HepG2 (cell line): ENCODE measurements around the gene RASSF7. TPM values are rescaled to one million over a fixed set of nuclear protein-coding genes. Genes with fewer than 3 reads are reported as not detected.

Experiments
- AHR ChIP-seq: IDR thresholded peaks from 2 replicates; pipeline ENCODE4 v1.6.1; 2018; ENCODE audit warnings: missing genetic modification reagents, missing compliant biosample characterization
- ATF7 ChIP-seq, 2 experiments: fragments of 450-650 bp in 1 of 2; sonication (generic) in 1 of 2; formaldehyde crosslinking in 1 of 2; IDR thresholded peaks; 2 replicates each; pipeline versions ENCODE4 v1.4.0 to v1.6.1; 2016 to 2020; ENCODE audit warnings: antibody characterized with exemption in 1 of 2, mild to moderate bottlenecking in 1 of 2, missing genetic modification reagents in 1 of 2
- DMAP1 ChIP-seq: IDR thresholded peaks from 2 replicates; pipeline ENCODE4 v1.6.1; 2016
- DR1 ChIP-seq: sonication (generic); formaldehyde crosslinking; IDR thresholded peaks from 2 replicates; pipeline ENCODE4 v1.8.0; 2021; ENCODE audit warnings: mild to moderate bottlenecking, missing genetic modification reagents, inconsistent platforms
- HDAC1 ChIP-seq: sonication (generic); formaldehyde crosslinking; IDR thresholded peaks from 2 replicates; pipeline ENCODE4 v1.5.1; 2020; ENCODE audit warnings: mild to moderate bottlenecking, missing genetic modification reagents
- HNRNPLL ChIP-seq: fragments of 200-400 bp; formaldehyde crosslinking; IDR thresholded peaks from 2 replicates; pipeline ENCODE4 v1.6.1; 2017; ENCODE audit warnings: mild to moderate bottlenecking, low read depth, low read length; ENCODE audit not compliant: poor library complexity, severe bottlenecking
- KLF6 ChIP-seq: IDR thresholded peaks from 2 replicates; pipeline ENCODE4 v1.8.0; 2016; ENCODE audit warnings: missing biosample characterization, missing genetic modification reagents
- MYNN ChIP-seq: sonication (generic); formaldehyde crosslinking; IDR thresholded peaks from 2 replicates; pipeline ENCODE4 v1.4.0; 2020; ENCODE audit warnings: mild to moderate bottlenecking, low read depth, missing genetic modification reagents
- PHB2 ChIP-seq: fragments of 450-650 bp; IDR thresholded peaks from 2 replicates; pipeline ENCODE4 v1.6.1; 2018; ENCODE audit not compliant: partially characterized antibody
- RCOR2 ChIP-seq: IDR thresholded peaks from 2 replicates; pipeline ENCODE4 v1.6.1; 2016; ENCODE audit warnings: missing biosample characterization, missing genetic modification reagents
- RELA ChIP-seq: sonication (generic); formaldehyde crosslinking; IDR thresholded peaks from 2 replicates; pipeline ENCODE4 v1.4.0; 2020; ENCODE audit warnings: missing genetic modification reagents
- RFXANK ChIP-seq: IDR thresholded peaks from 2 replicates; pipeline ENCODE4 v1.6.1; 2016
- SETDB1 ChIP-seq: sonication (generic); formaldehyde crosslinking; IDR thresholded peaks from 2 replicates; pipeline ENCODE4 v1.5.1; 2020; ENCODE audit warnings: missing genetic modification reagents, mild to moderate bottlenecking, borderline replicate concordance
- SP140L ChIP-seq: sonication (generic); formaldehyde crosslinking; IDR thresholded peaks from 2 replicates; pipeline ENCODE4 v1.4.0; 2020; ENCODE audit warnings: missing genetic modification reagents, borderline replicate concordance
- TSC22D2 ChIP-seq: sonication (generic); formaldehyde crosslinking; IDR thresholded peaks from 2 replicates; pipeline ENCODE4 v1.5.1; 2020; ENCODE audit warnings: missing genetic modification reagents, mild to moderate bottlenecking, borderline replicate concordance
- YEATS4 ChIP-seq: sonication (generic); formaldehyde crosslinking; IDR thresholded peaks from 2 replicates; pipeline ENCODE4 v1.4.0; 2020; ENCODE audit warnings: missing genetic modification reagents, borderline replicate concordance
- ZIK1 ChIP-seq: sonication (generic); formaldehyde crosslinking; IDR thresholded peaks from 2 replicates; pipeline ENCODE4 v1.5.0; 2020; ENCODE audit warnings: mild to moderate bottlenecking, low read depth, missing genetic modification reagents, borderline replicate concordance
- ZNF484 ChIP-seq: sonication (generic); formaldehyde crosslinking; IDR thresholded peaks from 2 replicates; pipeline ENCODE4 v1.5.1; 2020; ENCODE audit warnings: mild to moderate bottlenecking, low read depth, missing genetic modification reagents, borderline replicate concordance
- ZNF510 ChIP-seq: sonication (generic); formaldehyde crosslinking; IDR thresholded peaks from 2 replicates; pipeline ENCODE4 v1.4.0; 2020; ENCODE audit warnings: low read depth, mild to moderate bottlenecking, missing genetic modification reagents
- ZNF576 ChIP-seq: sonication (generic); formaldehyde crosslinking; IDR thresholded peaks from 2 replicates; pipeline ENCODE4 v1.4.0; 2020; ENCODE audit warnings: mild to moderate bottlenecking, missing genetic modification reagents
- ZNF710 ChIP-seq: sonication (generic); formaldehyde crosslinking; IDR thresholded peaks from 2 replicates; pipeline ENCODE4 v1.5.0; 2020; ENCODE audit warnings: mild to moderate bottlenecking, missing genetic modification reagents, borderline replicate concordance
- polyA plus RNA-seq, 8 experiments: library from polyadenylated mRNA; depleted of rRNA in 3 of 8; stranded (reverse) in 7 of 8; unstranded in 1 of 8; fragments of >200 nt; fragmentation: Illumina TruSeq in 4 of 8; extraction: Trizol in 4 of 8; gene quantifications; 2 replicates each; pipeline versions ENCODE4 v1.2.1 to v1.2.3, GENCODE V29; 2011 to 2016; ENCODE audit warnings: low read depth in 4 of 8, missing spikeins in 1 of 8, mixed read lengths in 1 of 8; ENCODE audit not compliant: insufficient read depth in 1 of 8
- total RNA-seq, 5 experiments: library from RNA; depleted of rRNA; stranded (reverse); fragments of >200 nt; fragmentation: Illumina TruSeq; extraction: Trizol; gene quantifications; 2 replicates each; pipeline ENCODE4 v1.2.3, GENCODE V29; 2016; ENCODE audit warnings: low read depth in 1 of 5
- TF ChIP-seq, protein P1 (sequence below): sonication (generic); formaldehyde crosslinking; IDR thresholded peaks from 2 replicates; pipeline ENCODE4 v1.4.0; 2020; ENCODE audit warnings: low read depth, missing genetic modification reagents
- TF ChIP-seq, protein P2 (sequence below): sonication (generic); formaldehyde crosslinking; IDR thresholded peaks from 2 replicates; pipeline ENCODE4 v1.4.0; 2020; ENCODE audit warnings: mild to moderate bottlenecking, missing genetic modification reagents

Gene RASSF7
- total and polyA plus RNA-seq, 2 of the 13 experiments (the other 11 are each of a cell fraction or from before 2014, with no cell fraction given), result 20.2 to 28.6 TPM

DNA sequence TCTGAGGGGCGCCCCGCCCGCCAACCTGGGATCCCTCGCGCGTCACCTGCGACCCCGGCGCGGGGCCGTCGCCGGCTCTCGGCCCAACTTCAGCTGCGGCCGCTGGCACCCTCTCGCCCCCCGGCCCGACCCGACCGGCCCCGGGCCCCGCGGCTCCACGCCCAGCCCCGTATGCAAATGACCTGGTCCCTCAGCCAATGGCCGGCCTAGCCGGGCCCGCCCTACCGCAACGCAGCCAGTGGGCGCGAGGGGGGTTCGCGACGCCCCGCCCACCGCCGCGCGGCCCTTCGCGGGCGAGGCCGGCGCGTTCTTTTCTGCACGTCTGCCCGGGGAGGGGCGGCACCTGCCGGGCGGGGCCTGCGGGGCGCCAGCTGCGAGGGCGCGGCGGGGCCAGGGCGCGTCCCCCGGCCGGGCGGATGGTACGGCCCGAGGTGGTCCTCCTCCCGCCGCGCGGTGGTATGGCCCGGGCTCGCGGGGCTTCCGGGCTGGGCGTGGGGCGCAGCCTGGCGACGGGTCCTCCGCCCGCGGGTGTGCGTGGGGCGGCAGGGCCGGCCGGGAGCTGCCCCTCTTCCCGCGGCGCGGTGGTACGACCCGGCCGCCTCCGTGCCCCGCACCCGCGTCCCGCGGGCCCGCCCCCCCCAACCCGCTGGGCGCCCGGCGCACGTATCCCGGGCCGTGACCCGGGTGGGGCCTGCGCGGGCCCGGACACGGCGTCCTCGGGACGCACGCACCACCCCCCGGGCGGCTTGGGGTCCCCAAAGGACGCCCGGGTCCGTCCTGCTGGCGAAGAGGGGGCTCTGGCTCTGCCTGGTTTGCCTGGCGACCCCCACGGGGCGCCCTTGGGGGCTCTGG is 7.8 kb downstream of the RASSF7 start (continued):
- no peak for TF ChIP-seq HNRNPLL
- no peak for TF ChIP-seq MYNN (CRISPR knock-in tag)
- peak; percentile 82 for TF ChIP-seq YEATS4 (CRISPR knock-in tag)
- no peak for TF ChIP-seq RFXANK (CRISPR knock-in tag)
- TF ChIP-seq KLF6, result no peak
- TF ChIP-seq ZNF510 (CRISPR knock-in tag), result 0 out of 2 replicates have a peak, but pooled peaks have one; percentile 4
- no peak for TF ChIP-seq ZNF710 (CRISPR knock-in tag)
- TF ChIP-seq ZNF484 (CRISPR knock-in tag), result no peak
- no peak; the same call in 1 of the 2 replicates for TF ChIP-seq HDAC1 (CRISPR knock-in tag)
- TF ChIP-seq, protein P1, sequence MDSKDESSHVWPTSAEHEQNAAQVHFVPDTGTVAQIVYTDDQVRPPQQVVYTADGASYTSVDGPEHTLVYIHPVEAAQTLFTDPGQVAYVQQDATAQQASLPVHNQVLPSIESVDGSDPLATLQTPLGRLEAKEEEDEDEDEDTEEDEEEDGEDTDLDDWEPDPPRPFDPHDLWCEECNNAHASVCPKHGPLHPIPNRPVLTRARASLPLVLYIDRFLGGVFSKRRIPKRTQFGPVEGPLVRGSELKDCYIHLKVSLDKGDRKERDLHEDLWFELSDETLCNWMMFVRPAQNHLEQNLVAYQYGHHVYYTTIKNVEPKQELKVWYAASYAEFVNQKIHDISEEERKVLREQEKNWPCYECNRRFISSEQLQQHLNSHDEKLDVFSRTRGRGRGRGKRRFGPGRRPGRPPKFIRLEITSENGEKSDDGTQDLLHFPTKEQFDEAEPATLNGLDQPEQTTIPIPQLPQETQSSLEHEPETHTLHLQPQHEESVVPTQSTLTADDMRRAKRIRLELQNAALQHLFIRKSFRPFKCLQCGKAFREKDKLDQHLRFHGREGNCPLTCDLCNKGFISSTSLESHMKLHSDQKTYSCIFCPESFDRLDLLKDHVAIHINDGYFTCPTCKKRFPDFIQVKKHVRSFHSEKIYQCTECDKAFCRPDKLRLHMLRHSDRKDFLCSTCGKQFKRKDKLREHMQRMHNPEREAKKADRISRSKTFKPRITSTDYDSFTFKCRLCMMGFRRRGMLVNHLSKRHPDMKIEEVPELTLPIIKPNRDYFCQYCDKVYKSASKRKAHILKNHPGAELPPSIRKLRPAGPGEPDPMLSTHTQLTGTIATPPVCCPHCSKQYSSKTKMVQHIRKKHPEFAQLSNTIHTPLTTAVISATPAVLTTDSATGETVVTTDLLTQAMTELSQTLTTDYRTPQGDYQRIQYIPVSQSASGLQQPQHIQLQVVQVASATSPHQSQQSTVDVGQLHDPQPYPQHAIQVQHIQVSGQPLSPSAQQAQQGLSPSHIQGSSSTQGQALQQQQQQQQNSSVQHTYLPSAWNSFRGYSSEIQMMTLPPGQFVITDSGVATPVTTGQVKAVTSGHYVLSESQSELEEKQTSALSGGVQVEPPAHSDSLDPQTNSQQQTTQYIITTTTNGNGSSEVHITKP (CRISPR knock-in tag), result peak; percentile 97
- no peak for TF ChIP-seq RCOR2
- TF ChIP-seq RELA (CRISPR knock-in tag), result no peak
- TF ChIP-seq DR1 (CRISPR knock-in tag), result no peak
- TF ChIP-seq PHB2, result no peak
- peak; percentile 59; the same call in 1 of the 2 replicates for TF ChIP-seq ZIK1
- no peak for TF ChIP-seq AHR (CRISPR knock-in tag)
- TF ChIP-seq SP140L (CRISPR knock-in tag), result no peak
- TF ChIP-seq, protein P2, sequence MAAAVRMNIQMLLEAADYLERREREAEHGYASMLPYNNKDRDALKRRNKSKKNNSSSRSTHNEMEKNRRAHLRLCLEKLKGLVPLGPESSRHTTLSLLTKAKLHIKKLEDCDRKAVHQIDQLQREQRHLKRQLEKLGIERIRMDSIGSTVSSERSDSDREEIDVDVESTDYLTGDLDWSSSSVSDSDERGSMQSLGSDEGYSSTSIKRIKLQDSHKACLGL, result no peak; the same call in 1 of the 2 replicates
- no peak for TF ChIP-seq ZNF576 (CRISPR knock-in tag)
- no peak for TF ChIP-seq ATF7 (IDR thresholded peaks at IDR 0.05)
- TF ChIP-seq ATF7 (CRISPR knock-in tag; IDR thresholded peaks at IDR 0.05), result no peak
- no peak for TF ChIP-seq TSC22D2 (CRISPR knock-in tag)
- TF ChIP-seq SETDB1, result no peak
- TF ChIP-seq DMAP1 (CRISPR knock-in tag), result no peak
